Psoas muscle (tissue), 8 donors: ENCODE measurements around the gene AMZ1. TPM values are rescaled to one million over a fixed set of nuclear protein-coding genes. Genes with fewer than 3 reads are reported as not detected.

Experiments
- ATAC-seq, 4 donors: fragments of 200-7000 bp; cut with Tn5 transposase; one replicate each; pipeline ENCODE4 v1.9.1; 2020; ENCODE audit warnings: moderate library complexity in 3 of 4, mild to moderate bottlenecking in 2 of 4
- DNase-seq, 2 donors: peaks; one replicate each; pipeline ENCODE4 v3.0.0-alpha.2; 2020
- H3K27ac ChIP-seq: fragments of 200-600 bp; one replicate; pipeline ENCODE4 v1.8.0; 2022
- H3K27me3 ChIP-seq, 3 donors: fragments of 200-600 bp in 1 of 3; one replicate each; pipeline versions ENCODE4 v1.6.1 to v1.8.0; 2013 to 2022; ENCODE audit warnings: low read length in 2 of 3, mild to moderate bottlenecking in 2 of 3, moderate library complexity in 1 of 3; ENCODE audit not compliant: insufficient read depth in 3 of 3
- H3K36me3 ChIP-seq, 2 donors: fragments of 200-600 bp in 1 of 2; one replicate each; pipeline versions ENCODE4 v1.6.1 to v1.8.0; 2013 to 2022; ENCODE audit warnings: low read depth in 1 of 2, mild to moderate bottlenecking in 1 of 2, moderate library complexity in 1 of 2; ENCODE audit not compliant: insufficient read depth in 1 of 2
- H3K4me1 ChIP-seq: fragments of 200-600 bp; one replicate; pipeline ENCODE4 v1.8.0; 2022
- H3K4me3 ChIP-seq: fragments of 200-600 bp; one replicate; pipeline ENCODE4 v1.8.0; 2022; ENCODE audit warnings: mild to moderate bottlenecking
- H3K9me3 ChIP-seq: fragments of 200-600 bp; one replicate; pipeline ENCODE4 v1.8.0; 2022
- CTCF ChIP-seq: fragments of 200-600 bp; IDR thresholded peaks from one replicate; pipeline ENCODE4 v1.8.0; 2022; ENCODE audit warnings: antibody characterized with exemption
- WGBS, 3 donors: extraction: QIAGEN DNeasy Blood & Tissue Kit; methylation state at CpG; one replicate each; pipeline versions ENCODE4 v1.1.6 to v1.1.7; 2013; 5-methylcytosine and 5-hydroxymethylcytosine counted together
- intact Hi-C, 2 donors: fragments of 100-400 bp; cut with DNase I; formaldehyde crosslinking; loops; one replicate each; pipeline versions ENCODE4 v1.11.0 to v1.14.2; 2022
- polyA plus RNA-seq, 3 donors: library from polyadenylated mRNA; stranded (reverse); fragments of 200-250 nt; gene quantifications; one replicate each; pipeline ENCODE4 v1.2.3, GENCODE V29; 2013
- total RNA-seq, 4 donors: library from RNA; stranded (reverse); fragmentation: NEBNext Ultra II Directional in 2 of 4; extraction: Animal tissue kit (Norgen Biotek cat#: 25700) in 2 of 4; gene quantifications; one replicate each; pipeline versions ENCODE4 v1.2.1 to v1.2.4, GENCODE V29; 2021 to 2023
- donor health status: healthy with polysubstance abuse.
- donor health status: DM: no; HTN: no; CAD: no; lungs with moderate emphysema.
- donor health status: Bipolar disorder and iron deficiency.
- donor health status: healthy.
- donor health status: DM: yes; HTN: yes; CAD: no.
- donor health status: DM: no; HTN: no; CAD: no.
- donor health status: DM: no; HTN: no; CAD: no.
- donor health status: DM: yes; HTN: yes; CAD: no.

The AMZ1 gene
- total and polyA plus RNA-seq, 7 donors, result 0.03 TPM; not detected in 6

GRCh38 chr7:2713978-2714377 is 26.0 kb downstream of the AMZ1 start:
- 76 to 81% (median 77%) methylated on average over 12 of the region's 12 CpGs for WGBS, 3 donors
- ATAC-seq, result no peak
- no peak overlapping the region for H3K4me3 ChIP-seq
- no peak overlapping the region for H3K27ac ChIP-seq
- intact Hi-C loops, result no loop called here
- peaks cover 25% of the 10 kb centered on the region for H3K4me1 ChIP-seq
- H3K9me3 ChIP-seq, result no peaks in the 10 kb centered on the region
- no peaks in the 10 kb centered on the region for H3K27me3 ChIP-seq
- TF ChIP-seq CTCF, result no peak
- H3K36me3 ChIP-seq, result no peaks in the 10 kb centered on the region
- DNase-seq, result no peak

GRCh38 chr7:2714636-2715035 is 26.6 kb downstream of the AMZ1 start:
- peaks cover 25% of the 10 kb centered on the region for H3K4me1 ChIP-seq
- H3K9me3 ChIP-seq, result no peaks in the 10 kb centered on the region
- no peak for TF ChIP-seq CTCF
- intact Hi-C loops, result no loop called here
- 73 to 85% (median 82%) methylated on average over 9 of the region's 9 CpGs for WGBS, 3 donors
- ATAC-seq, result no peak
- no peak overlapping the region for H3K27ac ChIP-seq
- no peaks in the 10 kb centered on the region for H3K27me3 ChIP-seq
- no peak overlapping the region for H3K4me3 ChIP-seq
- H3K36me3 ChIP-seq, result no peaks in the 10 kb centered on the region
- DNase-seq, result no peak

DNA sequence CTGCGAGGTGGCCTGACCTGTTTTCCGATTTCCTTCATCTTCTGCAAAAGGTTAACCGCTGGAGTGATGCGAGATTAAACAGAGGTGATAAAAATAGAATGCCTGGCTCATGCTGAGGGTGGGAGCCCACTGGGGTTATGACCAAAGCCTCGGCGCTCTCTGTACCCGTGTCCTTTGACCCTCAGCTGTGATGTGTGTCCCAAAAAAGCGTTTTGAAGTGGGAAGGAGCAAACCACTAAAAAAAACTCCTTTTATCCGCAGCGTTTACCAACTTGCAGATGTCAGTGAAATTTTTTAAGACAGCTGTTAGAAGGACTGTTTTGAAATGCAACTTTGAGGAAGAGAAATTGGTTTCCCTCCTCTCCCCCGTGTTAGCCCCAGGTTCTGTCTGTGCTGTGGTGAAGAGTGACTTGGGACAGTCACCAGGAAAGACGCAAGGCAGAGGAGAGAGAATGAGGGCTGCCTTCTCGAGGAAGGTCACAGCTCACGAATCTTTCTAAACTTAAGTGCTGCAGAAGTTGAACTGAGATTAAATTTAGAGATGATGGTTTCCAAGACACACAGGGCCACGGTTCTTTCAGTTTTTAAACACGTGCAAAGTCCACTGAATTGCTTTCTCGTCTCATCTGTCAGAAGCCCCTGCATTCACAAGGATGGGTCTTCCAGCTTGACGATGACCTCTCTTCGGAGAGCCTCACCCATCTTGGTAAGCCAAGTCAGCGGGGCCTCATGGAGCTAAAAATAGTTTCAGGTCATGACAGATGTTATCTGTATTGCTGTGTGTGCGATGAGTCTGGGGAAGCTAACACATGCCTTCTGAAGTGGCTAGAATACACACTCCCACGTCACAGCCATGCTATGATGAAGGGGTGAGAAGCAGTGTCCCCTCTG is 27.6 kb downstream of the AMZ1 start:
- H3K36me3 ChIP-seq, result no peaks in the 10 kb centered on the region
- no peak overlapping the region for H3K27ac ChIP-seq
- no peak overlapping the region for H3K4me3 ChIP-seq
- TF ChIP-seq CTCF, result no peak
- H3K27me3 ChIP-seq, result no peaks in the 10 kb centered on the region
- H3K4me1 ChIP-seq, result peaks cover 25% of the 10 kb centered on the region
- intact Hi-C loops, result no loop called here
- WGBS, 3 donors, result 77 to 79% (median 77%) methylated on average over 22 of the region's 22 CpGs
- no peaks in the 10 kb centered on the region for H3K9me3 ChIP-seq
- DNase-seq (no peak), ATAC-seq (peak in 1 of 4 donors; percentile 32)

DNA sequence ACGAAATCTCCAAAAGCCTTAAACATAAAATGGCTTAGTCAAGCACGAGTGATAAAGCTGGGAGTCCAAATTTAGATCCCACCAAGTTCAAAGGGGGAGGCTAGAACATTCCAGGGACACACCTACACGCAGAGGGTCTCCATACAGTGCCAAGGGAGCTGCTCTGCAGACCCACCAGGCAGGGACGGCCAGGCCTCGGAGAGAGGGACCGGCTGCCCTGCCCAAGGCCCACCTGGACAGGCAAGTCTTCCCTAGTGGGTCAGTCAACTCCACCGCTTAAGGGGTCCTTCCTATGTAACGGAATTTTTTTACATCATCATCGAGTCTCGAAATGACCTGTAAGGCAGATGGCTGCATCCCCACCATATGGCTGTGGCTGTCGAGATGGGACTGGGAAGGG is 28.5 kb downstream of the AMZ1 start:
- no peak overlapping the region for H3K27ac ChIP-seq

More for the DNA sequence above, 28.5 kb downstream of the AMZ1 start:
- peaks cover 25% of the 10 kb centered on the region for H3K4me1 ChIP-seq
- no peak for TF ChIP-seq CTCF
- ATAC-seq (no peak), DNase-seq (no peak)
- 86 to 93% (median 89%) methylated on average over 11 of the region's 11 CpGs for WGBS, 3 donors
- no peaks in the 10 kb centered on the region for H3K27me3 ChIP-seq
- no peak overlapping the region for H3K4me3 ChIP-seq
- H3K9me3 ChIP-seq, result no peaks in the 10 kb centered on the region
- H3K36me3 ChIP-seq, result peaks cover 0 to 4% of the 10 kb centered on the region in 2 donors
- intact Hi-C loops, result no loop called here
